WTC11 (cell line): ENCODE results near the gene ADAMTS19.

Source experiments
- CTCF ChIP-seq: fragments of 200-600 bp; IDR thresholded peaks from 2 replicates; pipeline ENCODE4 v1.8.0; 2022; ENCODE audit warnings: antibody characterized with exemption
- IRF2 ChIP-seq: sonication (generic); formaldehyde crosslinking; IDR thresholded peaks from 2 replicates; pipeline ENCODE4 v1.8.0; 2022; ENCODE audit warnings: low read depth, missing genetic modification reagents, borderline replicate concordance

GRCh38 chr5:129724222-129724621 lies 264.1 kb downstream of the ADAMTS19 start:
- TF ChIP-seq IRF2 (CRISPR knock-in tag) (no peak), CTCF (no peak)
